ENCODE data around the gene ANKFN1.

The ANKFN1 gene

GRCh38 chr17:56144223-56144622, 9.1 kb upstream of the ANKFN1 start:
- no peak for DNase-seq

DNA sequence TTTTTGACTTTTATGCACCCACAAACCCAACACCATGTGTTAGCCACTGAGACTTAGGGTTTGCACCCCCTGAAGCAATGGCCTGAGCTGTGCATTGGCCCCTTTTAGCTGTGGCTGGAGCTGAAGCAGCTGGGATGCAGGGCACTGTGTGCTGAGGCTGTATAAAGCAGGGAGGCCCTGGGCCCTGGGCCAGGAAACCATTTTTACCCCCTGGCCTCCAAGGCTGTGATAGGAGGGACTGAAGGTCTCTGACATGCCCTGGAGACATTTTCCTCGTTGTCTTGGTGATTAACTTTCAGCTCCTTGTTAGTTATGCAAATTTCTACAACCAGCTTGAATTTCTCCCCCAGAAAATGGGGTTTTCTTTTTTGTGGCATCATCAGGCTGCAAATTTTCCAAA, 6.7 kb upstream of the ANKFN1 start:
- DNase-seq: no peak

GRCh38 chr17:56148333-56148732, 4.9 kb upstream of the ANKFN1 start:
- DNase-seq: no peak

- DNase-seq: no peak
These were observed 3.8 kb upstream of the ANKFN1 start for GRCh38 chr17:56149266-56150036.

- DNase-seq: no peak
These were observed 2.6 kb upstream of the ANKFN1 start for GRCh38 chr17:56150649-56151048.

DNA sequence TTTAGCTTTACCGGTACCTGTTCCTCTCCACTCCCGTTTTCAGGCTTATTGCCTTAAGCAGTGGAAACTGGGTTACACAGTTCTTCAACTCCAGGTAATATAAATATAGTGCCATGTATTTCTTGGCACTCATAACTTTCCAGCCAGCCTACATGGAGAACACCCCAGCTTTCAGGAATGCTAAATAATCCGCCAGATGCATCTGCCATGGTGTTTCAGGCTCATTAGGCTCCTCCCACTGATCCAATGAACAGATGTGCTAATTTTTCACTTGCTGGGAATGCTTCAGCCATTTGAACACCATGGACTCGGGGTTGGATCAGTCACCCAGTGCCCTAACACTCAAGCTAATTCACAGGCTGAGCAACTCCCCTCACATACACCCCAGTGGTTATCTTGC, 4.6 kb downstream of the ANKFN1 start:
- no peak for DNase-seq

DNA sequence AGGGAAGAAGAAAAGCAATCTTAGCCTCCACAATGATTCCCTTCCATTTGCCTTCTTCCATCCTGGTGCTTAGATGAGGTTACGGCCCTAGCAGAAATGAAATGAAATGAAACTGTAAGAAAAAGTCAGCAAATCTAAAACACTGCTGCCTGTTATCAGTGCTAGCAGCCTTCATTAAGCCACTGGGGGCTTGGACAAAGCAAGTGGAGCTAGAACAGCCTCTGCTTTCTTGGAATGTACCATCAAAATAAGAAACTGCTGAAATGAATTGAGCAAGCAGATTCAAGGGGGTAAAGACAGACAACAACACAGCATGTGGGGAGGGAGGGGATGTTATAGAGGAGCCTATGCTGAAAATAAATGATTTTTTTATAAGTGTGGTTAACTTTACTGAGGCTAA, 5.1 kb downstream of the ANKFN1 start:
- no peak for DNase-seq

- DNase-seq: no peak
These were observed 5.9 kb downstream of the ANKFN1 start for GRCh38 chr17:56158915-56159825.

DNA sequence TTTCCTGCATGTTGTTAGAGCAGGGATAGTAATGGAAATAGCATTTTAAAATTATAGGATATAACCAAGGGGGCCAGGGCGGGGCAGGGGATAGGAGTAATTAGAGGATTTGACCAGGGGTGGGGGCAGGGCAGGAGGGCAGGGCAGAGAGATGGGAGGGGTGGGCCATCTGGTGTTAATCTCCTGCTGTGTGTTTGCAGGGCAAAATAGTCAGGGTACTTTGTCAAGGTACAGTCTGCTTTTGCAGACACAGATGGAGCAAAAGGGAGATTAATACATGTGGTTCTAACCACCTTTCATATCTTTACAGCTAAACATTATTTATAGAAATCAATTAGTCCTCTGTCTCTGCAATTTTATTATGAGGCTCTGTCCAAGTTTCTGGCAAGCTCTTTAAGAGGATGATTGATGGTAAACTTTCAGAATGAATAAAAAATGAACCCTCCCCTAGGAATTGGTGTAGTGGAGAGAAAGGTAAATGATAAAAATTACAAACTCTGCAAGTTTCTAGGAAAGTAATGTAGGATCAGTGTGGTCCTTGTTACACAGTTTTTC, 6.6 kb downstream of the ANKFN1 start:
- DNase-seq: no peak

DNA sequence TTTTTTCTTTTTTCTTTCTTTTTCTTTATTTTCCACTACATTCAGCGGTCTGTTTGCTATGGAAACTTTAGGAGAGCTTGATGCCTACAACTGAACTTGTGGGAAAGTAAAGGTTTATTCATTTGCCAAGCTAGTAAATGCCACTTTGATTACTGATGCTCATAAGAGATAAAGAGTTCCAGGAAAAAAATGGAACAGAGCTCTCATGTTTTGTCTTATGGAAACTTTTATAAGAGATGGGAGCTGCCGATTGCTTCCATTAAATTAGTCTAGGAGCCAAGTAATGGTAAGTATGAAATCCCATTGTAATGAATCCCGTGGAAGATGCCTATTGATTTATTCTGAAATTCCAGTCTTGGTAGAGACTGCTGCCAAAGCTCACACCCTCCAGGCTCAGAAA, 7.1 kb downstream of the ANKFN1 start:
- no peak for DNase-seq

GRCh38 chr17:56165072-56165641, 11.9 kb downstream of the ANKFN1 start:
- no peak for DNase-seq

DNA sequence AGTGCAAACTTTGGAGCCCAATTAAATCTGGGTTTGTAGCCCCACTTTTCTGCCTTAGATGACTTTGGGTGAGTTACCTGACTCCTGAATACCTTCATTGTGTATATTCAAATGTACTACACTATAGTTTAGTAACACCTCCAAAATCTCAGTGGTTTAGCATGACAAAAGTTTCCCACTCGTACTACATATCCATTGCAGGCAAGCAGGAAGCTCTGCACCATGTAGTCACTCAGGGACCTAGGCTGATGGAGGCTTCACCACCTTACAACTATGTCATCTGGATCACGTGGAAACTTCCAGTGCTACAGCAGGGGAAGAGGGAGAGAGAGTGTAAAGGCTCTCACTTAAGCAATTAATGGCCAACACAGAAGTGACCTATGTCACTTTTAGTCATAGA, 14.2 kb downstream of the ANKFN1 start:
- no peak for DNase-seq

- DNase-seq: no peak
These were observed 16.3 kb downstream of the ANKFN1 start for GRCh38 chr17:56169621-56170020.

GRCh38 chr17:56171186-56171959, 18.1 kb downstream of the ANKFN1 start:
- no peak for DNase-seq

GRCh38 chr17:56172517-56172982, 19.3 kb downstream of the ANKFN1 start:
- DNase-seq: no peak

DNA sequence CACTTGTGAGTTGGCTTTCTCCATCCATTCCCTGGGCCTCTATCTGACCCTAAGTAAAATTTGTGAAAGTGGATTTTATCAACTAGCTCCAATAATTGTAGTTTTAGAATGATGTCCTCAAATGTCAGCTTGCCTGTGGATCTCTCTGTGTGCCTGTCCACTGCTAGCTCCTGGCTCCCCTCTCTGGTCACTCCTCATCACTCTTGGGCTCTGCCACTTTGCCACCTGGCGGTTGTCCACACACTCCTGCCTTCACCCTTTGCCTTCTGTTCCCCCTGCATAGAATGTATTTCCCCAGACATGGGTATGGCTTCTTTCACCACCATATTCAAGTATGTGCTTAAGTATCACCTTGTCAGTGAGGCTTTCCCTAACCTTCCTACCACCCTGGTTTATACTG, 19.8 kb downstream of the ANKFN1 start:
- DNase-seq: no peak

GRCh38 chr17:56173958-56174835, 20.9 kb downstream of the ANKFN1 start:
- DNase-seq: no peak

DNA sequence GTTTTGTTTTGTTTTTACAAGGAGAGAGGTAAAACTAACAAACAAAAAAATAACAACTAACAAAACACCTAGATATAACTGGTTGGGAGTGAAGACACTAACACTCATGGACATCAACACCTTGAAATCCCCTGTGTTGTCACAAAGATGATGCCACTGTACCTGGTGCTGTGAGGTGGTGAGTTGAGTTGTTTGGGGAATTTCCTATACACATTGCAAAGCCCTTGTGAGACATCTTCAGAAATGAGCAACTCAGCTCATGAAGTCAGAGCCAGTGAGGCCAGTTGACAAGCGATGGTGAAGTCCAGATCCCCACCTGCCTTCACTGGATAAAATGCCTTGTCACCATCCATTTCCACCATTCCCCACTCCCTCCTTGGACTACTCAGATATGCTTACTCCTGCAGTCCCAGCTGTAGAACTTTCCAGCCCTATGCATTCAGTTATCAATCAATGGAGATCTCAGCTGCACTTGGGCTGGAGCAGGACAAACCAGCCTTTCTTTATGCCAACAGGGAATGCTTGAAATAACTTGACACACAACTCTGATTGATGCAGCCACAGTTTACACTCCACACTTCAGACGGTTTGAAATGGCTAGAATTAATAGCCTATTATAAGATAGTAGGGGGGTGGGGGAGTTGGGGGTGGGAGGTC, 22.2 kb downstream of the ANKFN1 start:
- no peak for DNase-seq

- DNase-seq: no peak
These were observed 22.8 kb downstream of the ANKFN1 start for GRCh38 chr17:56176091-56176490.

DNA sequence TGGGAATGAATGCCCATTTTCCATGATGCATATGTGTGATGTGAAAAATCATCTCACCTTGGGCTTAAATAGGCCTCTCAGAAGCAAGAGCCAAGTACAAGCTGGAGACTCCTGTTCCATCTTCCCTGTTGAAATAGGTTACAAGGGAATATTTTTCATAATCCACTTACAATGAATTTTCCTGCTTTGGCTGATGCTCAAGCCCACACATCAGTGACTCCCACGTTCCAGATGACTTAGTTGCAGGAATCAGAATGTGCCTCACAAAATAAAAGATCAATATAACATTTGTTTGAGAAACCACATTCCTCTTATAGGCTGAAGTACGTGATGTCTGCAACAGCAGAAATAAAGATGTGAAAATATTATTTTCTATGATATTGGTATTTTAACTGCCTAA, 24.1 kb downstream of the ANKFN1 start:
- no peak for DNase-seq

DNA sequence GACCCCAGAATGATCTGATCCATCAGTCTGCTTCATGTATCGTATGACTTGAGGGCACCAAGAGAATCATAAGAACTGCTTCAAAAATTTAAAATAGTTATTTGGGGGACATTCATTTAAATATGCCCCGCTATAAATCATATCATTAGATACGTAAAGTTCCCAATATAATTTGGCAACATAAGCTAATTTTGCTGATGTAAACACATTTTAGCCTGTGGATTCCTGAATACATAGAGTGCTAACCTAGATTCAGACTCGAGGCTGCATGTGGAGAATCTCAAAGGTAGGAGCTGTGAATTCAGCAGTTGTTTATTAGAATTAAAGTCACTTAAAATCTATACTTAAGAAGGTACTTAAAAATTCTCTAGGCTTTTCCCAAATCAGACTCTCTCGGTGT, 24.9 kb downstream of the ANKFN1 start:
- DNase-seq: no peak
